ENCODE results near the gene PRICKLE1.

The PRICKLE1 gene

GRCh38 chr12:42446761-42447160 is 142.8 kb downstream of the PRICKLE1 start:
- DNase-seq = no peak

GRCh38 chr12:42445891-42446290 is 143.7 kb downstream of the PRICKLE1 start:
- no peak for DNase-seq

- DNase-seq = no peak
Observed at GRCh38 chr12:42444192-42444943, 145.2 kb downstream of the PRICKLE1 start.

- no peak for DNase-seq
Observed at GRCh38 chr12:42442888-42443287, 146.7 kb downstream of the PRICKLE1 start.

- no peak for DNase-seq
Observed at GRCh38 chr12:42442311-42442759, 147.2 kb downstream of the PRICKLE1 start.

- no peak for DNase-seq
Observed at GRCh38 chr12:42440608-42441007, 148.9 kb downstream of the PRICKLE1 start.

GRCh38 chr12:42432517-42433140 is 156.9 kb downstream of the PRICKLE1 start:
- DNase-seq = no peak

GRCh38 chr12:42428850-42429249 is 160.7 kb downstream of the PRICKLE1 start:
- no peak for DNase-seq

- DNase-seq = no peak
Observed at GRCh38 chr12:42426746-42427145, 162.8 kb downstream of the PRICKLE1 start.

- no peak for DNase-seq
Observed at GRCh38 chr12:42422785-42423184, 166.8 kb downstream of the PRICKLE1 start.

- DNase-seq = no peak
Observed at GRCh38 chr12:42421844-42422779, 167.4 kb downstream of the PRICKLE1 start.

- DNase-seq = no peak
Observed at GRCh38 chr12:42420395-42420794, 169.2 kb downstream of the PRICKLE1 start.

GRCh38 chr12:42410340-42410739 is 179.2 kb downstream of the PRICKLE1 start:
- DNase-seq = no peak

- DNase-seq = no peak
Observed at GRCh38 chr12:42409471-42409870, 180.1 kb downstream of the PRICKLE1 start.

- DNase-seq = no peak
Observed at GRCh38 chr12:42407306-42407705, 182.2 kb downstream of the PRICKLE1 start.

Measured in stimulated activated CD4-positive, alpha-beta T cell treated with anti-CD3 and anti-CD28 coated beads, Interleukin-2, amount 100 ng/mL, for 24 hours (primary cell).